ENCODE data around the gene ABO. TPM values are rescaled to one million over a fixed set of nuclear protein-coding genes. Genes with fewer than 3 reads are reported as not detected.
"Not testable (repeated sequence)": the region's sequence is repeated elsewhere in the genome, so short reads cannot be mapped to it uniquely, and the experiment has no call there.

Gene ABO
- total and polyA plus RNA-seq, 2 of the 8 experiments (the other 6 are each of a cell fraction or from before 2014, with no cell fraction given) = 0.03 TPM; not detected in 1

GRCh38 chr9:133217333-133217988, 57.5 kb downstream of the ABO start:
- H3K4me1 ChIP-seq (replicated peaks in 1 of 4; ENCODE audit: control insufficient read depth in 3 of 4, insufficient read depth in 4 of 4, low read length in 3 of 4); H4K8ac ChIP-seq (ENCODE audit: extremely low read depth, insufficient read depth, low read length); H2BK5ac ChIP-seq (ENCODE audit: low read depth, low read length); H2BK20ac ChIP-seq (ENCODE audit: low read length); H3K36me3 ChIP-seq (ENCODE audit: control insufficient read depth in 2 of 4, insufficient read depth in 4 of 4, low read length in 3 of 4); H3K9ac ChIP-seq (replicated peaks in 1 of 4; ENCODE audit: extremely low read depth in 1 of 4, low read depth in 3 of 4, low read length in 3 of 4); H3K18ac ChIP-seq (ENCODE audit: extremely low read depth, low read length); H2BK12ac ChIP-seq (ENCODE audit: low read depth, low read length); H2BK15ac ChIP-seq (ENCODE audit: low read length); H3K23ac ChIP-seq (ENCODE audit: insufficient read length); H3K9me3 ChIP-seq (ENCODE audit: insufficient read depth in 2 of 2, low read depth in 1 of 2, low read length in 1 of 2); POLR2A ChIA-PET (ENCODE audit: partially characterized antibody); H3K79me2 ChIP-seq (ENCODE audit: control insufficient read depth in 1 of 2, insufficient read depth in 2 of 2, low read length in 2 of 2); H3K79me1 ChIP-seq (ENCODE audit: low read depth, low read length); H3K4ac ChIP-seq (replicated peaks; ENCODE audit: insufficient read length, low read depth, low read length); H4K20me1 ChIP-seq (replicated peaks in 1 of 2; ENCODE audit: control insufficient read depth in 1 of 2, insufficient read depth in 2 of 2, low read length in 2 of 2); H2BK120ac ChIP-seq (replicated peaks; ENCODE audit: low read depth, low read length); FAIRE-seq; H3K27me3 ChIP-seq (replicated peaks in 1 of 4; ENCODE audit: control insufficient read depth in 3 of 4, extremely low read depth in 1 of 4, insufficient read depth in 3 of 4, low read length in 3 of 4); H3K14ac ChIP-seq (ENCODE audit: insufficient read length); H3K27ac ChIP-seq (ENCODE audit: low read depth, low read length); H4K5ac ChIP-seq (ENCODE audit: insufficient read length, low read depth, low read length); H4K91ac ChIP-seq (replicated peaks; ENCODE audit: insufficient read length, low read length); H3K4me2 ChIP-seq (ENCODE audit: insufficient read depth in 1 of 2, low read depth in 2 of 2, low read length in 2 of 2); H2AK5ac ChIP-seq (ENCODE audit: low read depth, low read length); H3K56ac ChIP-seq (replicated peaks; ENCODE audit: insufficient read length, low read depth, low read length); H3K23me2 ChIP-seq (ENCODE audit: low read depth, low read length); H3K4me3 ChIP-seq (ENCODE audit: extremely low read depth in 1 of 4, insufficient read depth in 2 of 4, low read depth in 3 of 4, low read length in 4 of 4); DNase-seq (ENCODE audit: low read depth in 1 of 2, low spot score in 2 of 2); H2AFZ ChIP-seq (ENCODE audit: low read length): not testable (repeated sequence)
- 77% methylated on average over 12 of the region's 12 CpGs; no CpG with 5 or more reads in 1 of the 2 experiments for WGBS, 2 experiments (ENCODE audit: extremely low coverage in 1 of 2, insufficient coverage in 1 of 2, insufficient read length in 1 of 2, insufficient replicate concordance in 2 of 2, low coverage in 1 of 2, low lambda C conversion rate in 2 of 2, missing lambda C conversion rate in 1 of 2)
- CTCF ChIA-PET (ENCODE audit: partially characterized antibody) = interaction anchor here (1.1 kb wide), 1 partner anchor 31 kb away, joined by 4 read pairs; no protein-coding TSS in a partner anchor

GRCh38 chr9:133214276-133214675, 60.7 kb downstream of the ABO start:
- H4K20me1 ChIP-seq (replicated peaks in 1 of 2; ENCODE audit: control insufficient read depth in 1 of 2, insufficient read depth in 2 of 2, low read length in 2 of 2); H3K23me2 ChIP-seq (ENCODE audit: low read depth, low read length); H4K5ac ChIP-seq (ENCODE audit: insufficient read length, low read depth, low read length); H3K27ac ChIP-seq (ENCODE audit: low read depth, low read length); H2BK15ac ChIP-seq (ENCODE audit: low read length); H2BK5ac ChIP-seq (ENCODE audit: low read depth, low read length); H3K4ac ChIP-seq (replicated peaks; ENCODE audit: insufficient read length, low read depth, low read length); H3K4me2 ChIP-seq (ENCODE audit: insufficient read depth in 1 of 2, low read depth in 2 of 2, low read length in 2 of 2); H3K4me1 ChIP-seq (replicated peaks in 1 of 4; ENCODE audit: control insufficient read depth in 3 of 4, insufficient read depth in 4 of 4, low read length in 3 of 4); POLR2A ChIA-PET (ENCODE audit: partially characterized antibody); H3K18ac ChIP-seq (ENCODE audit: extremely low read depth, low read length); H3K9ac ChIP-seq (replicated peaks in 1 of 4; ENCODE audit: extremely low read depth in 1 of 4, low read depth in 3 of 4, low read length in 3 of 4); H3K79me1 ChIP-seq (ENCODE audit: low read depth, low read length); H3K56ac ChIP-seq (replicated peaks; ENCODE audit: insufficient read length, low read depth, low read length); DNase-seq (ENCODE audit: low read depth in 1 of 2, low spot score in 2 of 2); H2BK12ac ChIP-seq (ENCODE audit: low read depth, low read length); H2BK20ac ChIP-seq (ENCODE audit: low read length); H4K91ac ChIP-seq (replicated peaks; ENCODE audit: insufficient read length, low read length); H2AFZ ChIP-seq (ENCODE audit: low read length); H3K14ac ChIP-seq (ENCODE audit: insufficient read length); H4K8ac ChIP-seq (ENCODE audit: extremely low read depth, insufficient read depth, low read length); CTCF ChIA-PET (ENCODE audit: partially characterized antibody); FAIRE-seq; H3K9me3 ChIP-seq (ENCODE audit: insufficient read depth in 2 of 2, low read depth in 1 of 2, low read length in 1 of 2); H3K23ac ChIP-seq (ENCODE audit: insufficient read length); H3K4me3 ChIP-seq (ENCODE audit: extremely low read depth in 1 of 4, insufficient read depth in 2 of 4, low read depth in 3 of 4, low read length in 4 of 4); H3K36me3 ChIP-seq (ENCODE audit: control insufficient read depth in 2 of 4, insufficient read depth in 4 of 4, low read length in 3 of 4); H3K79me2 ChIP-seq (ENCODE audit: control insufficient read depth in 1 of 2, insufficient read depth in 2 of 2, low read length in 2 of 2); H2BK120ac ChIP-seq (replicated peaks; ENCODE audit: low read depth, low read length); H2AK5ac ChIP-seq (ENCODE audit: low read depth, low read length): not testable (repeated sequence)
- peaks cover 3 to 23% (median 21%) of the 10 kb centered on the region in 4 experiments for H3K27me3 ChIP-seq (replicated peaks in 1 of 4; ENCODE audit: control insufficient read depth in 3 of 4, extremely low read depth in 1 of 4, insufficient read depth in 3 of 4, low read length in 3 of 4)
- WGBS, 2 experiments (ENCODE audit: extremely low coverage in 1 of 2, insufficient coverage in 1 of 2, insufficient read length in 1 of 2, insufficient replicate concordance in 2 of 2, low coverage in 1 of 2, low lambda C conversion rate in 2 of 2, missing lambda C conversion rate in 1 of 2) = 77% methylated on average over 4 of the region's 4 CpGs; no CpG with 5 or more reads in 1 of the 2 experiments
